CD4-positive, CD25-positive, alpha-beta regulatory T cell (primary cell): ENCODE data around the gene RSPH1. TPM values are rescaled to one million over a fixed set of nuclear protein-coding genes. Genes with fewer than 3 reads are reported as not detected.

Experiments used
- ATAC-seq, 2 donors: fragments of 150-1000 bp; cut with Tn5 transposase; one replicate each; pipeline ENCODE4 v1.10.0; 2021; ENCODE audit warnings: low read depth in 2 of 2, moderate number of reproducible peaks in 2 of 2, moderate library complexity in 1 of 2
- DNase-seq, 3 donors: peaks; one replicate each; pipeline versions ENCODE4 v3.0.0 to v3.0.0-alpha.2; 2012 to 2022; ENCODE audit warnings: mixed read lengths in 1 of 3
- H3K27ac ChIP-seq: one replicate; pipeline ENCODE4 v1.7.0; 2013; ENCODE audit warnings: mild to moderate bottlenecking, low read length; ENCODE audit not compliant: insufficient read depth, poor library complexity, severe bottlenecking
- H3K27me3 ChIP-seq: one replicate; pipeline ENCODE4 v1.7.0; 2013; ENCODE audit warnings: low read length; ENCODE audit not compliant: control insufficient read depth, insufficient read depth
- H3K36me3 ChIP-seq: one replicate; pipeline ENCODE4 v1.7.0; 2013; ENCODE audit warnings: mild to moderate bottlenecking, low read length, moderate library complexity; ENCODE audit not compliant: control insufficient read depth, insufficient read depth
- H3K4me1 ChIP-seq: 2 replicates; pipeline ENCODE4 v1.7.0; 2013; ENCODE audit warnings: mild to moderate bottlenecking, low read length; ENCODE audit not compliant: insufficient read depth, control insufficient read depth, poor library complexity, severe bottlenecking
- H3K4me3 ChIP-seq: one replicate; pipeline ENCODE4 v1.7.0; 2013; ENCODE audit warnings: low read depth, mild to moderate bottlenecking, low read length, moderate library complexity
- H3K9me3 ChIP-seq, 2 experiments: 1 replicate in 1 of 2; 2 replicates in 1 of 2; pipeline ENCODE4 v1.7.0; 2013; ENCODE audit warnings: low read length in 2 of 2, mild to moderate bottlenecking in 1 of 2, moderate library complexity in 1 of 2; ENCODE audit not compliant: control insufficient read depth in 2 of 2
- H3K27ac Mint-ChIP-seq, 3 donors: one replicate each; pipeline ENCODE4 v1.8.0; 2020 to 2022; ENCODE audit warnings: mild to moderate bottlenecking in 3 of 3, mixed read lengths in 3 of 3, moderate library complexity in 2 of 3
- H3K27me3 Mint-ChIP-seq: one replicate; pipeline ENCODE4 v1.8.0; 2022; ENCODE audit warnings: mild to moderate bottlenecking, mixed read lengths
- H3K36me3 Mint-ChIP-seq: one replicate; pipeline ENCODE4 v1.8.0; 2020; ENCODE audit warnings: mixed read lengths
- H3K4me1 Mint-ChIP-seq, 4 donors: one replicate each; pipeline ENCODE4 v1.8.0; 2020 to 2022; ENCODE audit warnings: mixed read lengths in 4 of 4, mild to moderate bottlenecking in 1 of 4
- H3K4me3 Mint-ChIP-seq, 4 donors: one replicate each; pipeline ENCODE4 v1.8.0; 2020 to 2022; ENCODE audit warnings: mild to moderate bottlenecking in 4 of 4, mixed read lengths in 4 of 4, moderate library complexity in 3 of 4
- H3K9me3 Mint-ChIP-seq, 7 donors: one replicate each; pipeline ENCODE4 v1.8.0; 2020 to 2022; ENCODE audit warnings: mixed read lengths in 7 of 7, mild to moderate bottlenecking in 3 of 7, moderate library complexity in 2 of 7
- polyA plus RNA-seq, 4 donors: library from polyadenylated mRNA; unstranded; fragments of 300-500 nt; fragmentation: Illumina TruSeq; gene quantifications; one replicate each; pipeline ENCODE4 v1.2.3, GENCODE V29; 2021
- total RNA-seq: library from RNA; stranded (reverse); gene quantifications from one replicate; pipeline ENCODE4 v1.2.3, GENCODE V29; 2022

The RSPH1 gene
- total and polyA plus RNA-seq, 5 donors from 2014 or later = 0.25 TPM; not detected in 4

- H3K4me1 ChIP-seq = no peaks in the 10 kb centered on the region
- Mint-ChIP-seq H3K36me3 (peaks cover 74% of the 10 kb centered on the region), H3K9me3 (peaks cover 0 to 5% (median 1%) of the 10 kb centered on the region in 7 donors), H3K27me3 (no peaks in the 10 kb centered on the region), H3K4me1 (peaks cover 5 to 34% (median 13%) of the 10 kb centered on the region in 4 donors), H3K27ac (peak overlapping the region in 2 of 3 donors; percentile 21 to 88), H3K4me3 (no peak overlapping the region)
- ATAC-seq (no peak), DNase-seq (no peak)
- H3K9me3 ChIP-seq = peaks cover 5% of the 10 kb centered on the region in 2 experiments
- H3K36me3 ChIP-seq = peaks cover 96% of the 10 kb centered on the region
- H3K4me3 ChIP-seq = no peak overlapping the region
- H3K27ac ChIP-seq = no peak overlapping the region
- no peaks in the 10 kb centered on the region for H3K27me3 ChIP-seq
Measured at GRCh38 chr21:42433946-42434551, 62.0 kb downstream of the RSPH1 start.

GRCh38 chr21:42432695-42433094 lies 63.3 kb downstream of the RSPH1 start:
- peaks cover 96% of the 10 kb centered on the region for H3K36me3 ChIP-seq
- Mint-ChIP-seq H3K27me3 (no peaks in the 10 kb centered on the region), H3K4me3 (no peak overlapping the region), H3K27ac (no peak overlapping the region), H3K36me3 (peaks cover 70% of the 10 kb centered on the region), H3K4me1 (peaks cover 0 to 31% (median 12%) of the 10 kb centered on the region in 4 donors), H3K9me3 (peaks cover 0 to 5% (median 1%) of the 10 kb centered on the region in 7 donors)
- H3K27me3 ChIP-seq = no peaks in the 10 kb centered on the region
- peaks cover 5% of the 10 kb centered on the region in 2 experiments for H3K9me3 ChIP-seq
- H3K4me3 ChIP-seq = no peak overlapping the region
- H3K4me1 ChIP-seq = no peaks in the 10 kb centered on the region
- H3K27ac ChIP-seq = no peak overlapping the region
- ATAC-seq (no peak), DNase-seq (no peak)

- no peak overlapping the region for H3K4me3 Mint-ChIP-seq
- no peaks in the 10 kb centered on the region for H3K27me3 ChIP-seq
- peaks cover 72% of the 10 kb centered on the region for H3K36me3 Mint-ChIP-seq
- peaks cover 8 to 39% (median 12%) of the 10 kb centered on the region in 4 donors for H3K4me1 Mint-ChIP-seq
- H3K36me3 ChIP-seq = peaks cover 95% of the 10 kb centered on the region
- no peak overlapping the region for H3K4me3 ChIP-seq
- ATAC-seq (no peak), DNase-seq (no peak)
- H3K4me1 ChIP-seq = peaks cover 10% of the 10 kb centered on the region
- H3K27ac ChIP-seq = no peak overlapping the region
- no peak overlapping the region for H3K27ac Mint-ChIP-seq
- H3K9me3 Mint-ChIP-seq = peaks cover 0 to 5% (median 1%) of the 10 kb centered on the region in 7 donors
- H3K9me3 ChIP-seq = peaks cover 5% of the 10 kb centered on the region in 2 experiments
- H3K27me3 Mint-ChIP-seq = no peaks in the 10 kb centered on the region
Measured at GRCh38 chr21:42431196-42431595, 64.8 kb downstream of the RSPH1 start.

- H3K27me3 Mint-ChIP-seq = no peaks in the 10 kb centered on the region
- Histone ChIP-seq H3K9me3 (peaks cover 5% of the 10 kb centered on the region in 2 experiments), H3K27ac (no peak overlapping the region), H3K27me3 (no peaks in the 10 kb centered on the region), H3K4me1 (peaks cover 16% of the 10 kb centered on the region), H3K4me3 (no peak overlapping the region), H3K36me3 (peaks cover 89% of the 10 kb centered on the region)
- peaks cover 7 to 43% (median 17%) of the 10 kb centered on the region in 4 donors for H3K4me1 Mint-ChIP-seq
- DNase-seq (no peak), ATAC-seq (no peak)
- H3K27ac Mint-ChIP-seq = no peak overlapping the region
- peaks cover 68% of the 10 kb centered on the region for H3K36me3 Mint-ChIP-seq
- H3K4me3 Mint-ChIP-seq = no peak overlapping the region
- H3K9me3 Mint-ChIP-seq = peaks cover 0 to 5% (median 0%) of the 10 kb centered on the region in 7 donors
Measured at GRCh38 chr21:42430521-42430920, 65.5 kb downstream of the RSPH1 start.

GRCh38 chr21:42429856-42430255 lies 66.2 kb downstream of the RSPH1 start:
- Mint-ChIP-seq H3K9me3 (peaks cover 0 to 5% (median 0%) of the 10 kb centered on the region in 7 donors), H3K36me3 (peaks cover 67% of the 10 kb centered on the region), H3K4me1 (peaks cover 9 to 43% (median 22%) of the 10 kb centered on the region in 4 donors), H3K4me3 (no peak overlapping the region), H3K27me3 (no peaks in the 10 kb centered on the region), H3K27ac (peak overlapping the region in 1 of 3 donors; percentile 32)
- Histone ChIP-seq H3K4me1 (peaks cover 23% of the 10 kb centered on the region), H3K27ac (no peak overlapping the region), H3K36me3 (peaks cover 83% of the 10 kb centered on the region), H3K9me3 (peaks cover 5% of the 10 kb centered on the region in 2 experiments), H3K4me3 (no peak overlapping the region), H3K27me3 (no peaks in the 10 kb centered on the region)
- ATAC-seq (no peak), DNase-seq (no peak)

- Mint-ChIP-seq H3K27ac (peak overlapping the region in 1 of 3 donors; percentile 48), H3K4me3 (no peak overlapping the region), H3K9me3 (peaks cover 0 to 5% (median 0%) of the 10 kb centered on the region in 7 donors), H3K36me3 (peaks cover 65% of the 10 kb centered on the region), H3K4me1 (peaks cover 10 to 43% (median 28%) of the 10 kb centered on the region in 4 donors), H3K27me3 (no peaks in the 10 kb centered on the region)
- H3K4me1 ChIP-seq = peaks cover 31% of the 10 kb centered on the region
- H3K27ac ChIP-seq = no peak overlapping the region
- no peak overlapping the region for H3K4me3 ChIP-seq
- H3K36me3 ChIP-seq = peaks cover 78% of the 10 kb centered on the region
- no peak for DNase-seq
- no peaks in the 10 kb centered on the region for H3K27me3 ChIP-seq
- peaks cover 5% of the 10 kb centered on the region in 2 experiments for H3K9me3 ChIP-seq
- ATAC-seq = no peak
Measured at GRCh38 chr21:42429021-42429420, 67.0 kb downstream of the RSPH1 start.

- H3K27me3 ChIP-seq = no peaks in the 10 kb centered on the region
- Mint-ChIP-seq H3K27me3 (no peaks in the 10 kb centered on the region), H3K36me3 (peaks cover 66% of the 10 kb centered on the region), H3K9me3 (peaks cover 0 to 5% (median 0%) of the 10 kb centered on the region in 7 donors), H3K4me1 (peaks cover 15 to 50% (median 38%) of the 10 kb centered on the region in 4 donors), H3K27ac (peak overlapping the region in 1 of 3 donors; percentile 69), H3K4me3 (no peak overlapping the region)
- ATAC-seq (no peak), DNase-seq (no peak)
- H3K36me3 ChIP-seq = peaks cover 72% of the 10 kb centered on the region
- H3K9me3 ChIP-seq = peaks cover 5% of the 10 kb centered on the region in 2 experiments
- no peak overlapping the region for H3K4me3 ChIP-seq
- H3K4me1 ChIP-seq = peaks cover 42% of the 10 kb centered on the region
- H3K27ac ChIP-seq = no peak overlapping the region
Measured at GRCh38 chr21:42427809-42428419, 68.1 kb downstream of the RSPH1 start.
